GM21360 (cell line): Measurements from ENCODE around the gene SYK.
"Not testable (repeated sequence)": the region's sequence is repeated elsewhere in the genome, so short reads cannot be mapped to it uniquely, and the experiment has no call there.

Source experiments
- ATAC-seq: cut with Tn5 transposase; IDR thresholded peaks from one replicate; pipeline ENCODE4 v1.9.1; 2021; ENCODE audit warnings: mild to moderate bottlenecking, moderate library complexity; ENCODE audit not compliant: unreplicated experiment

Gene SYK

GRCh38 chr9:90795084-90795483 lies 6.5 kb upstream of the SYK start:
- no peak for ATAC-seq

GRCh38 chr9:90795871-90796317 lies 5.7 kb upstream of the SYK start:
- ATAC-seq: no peak

GRCh38 chr9:90799271-90799852 lies 2.3 kb upstream of the SYK start:
- ATAC-seq: no peak

GRCh38 chr9:90801973-90802322 lies 329 bp downstream of the SYK start:
- ATAC-seq: no peak

GRCh38 chr9:90802386-90802985 lies 867 bp downstream of the SYK start:
- ATAC-seq: no peak

GRCh38 chr9:90803860-90804593 lies 2.4 kb downstream of the SYK start:
- ATAC-seq: no peak

GRCh38 chr9:90805006-90805996 lies 3.7 kb downstream of the SYK start:
- no peak for ATAC-seq

- no peak for ATAC-seq
Measured at GRCh38 chr9:90807006-90807405, 5.4 kb downstream of the SYK start.

- no peak for ATAC-seq
Measured at GRCh38 chr9:90808398-90808797, 6.8 kb downstream of the SYK start.

GRCh38 chr9:90808890-90809685 lies 7.5 kb downstream of the SYK start:
- no peak for ATAC-seq

GRCh38 chr9:90810691-90811090 lies 9.1 kb downstream of the SYK start:
- ATAC-seq: no peak

- ATAC-seq: no peak
Measured at GRCh38 chr9:90813046-90813445, 11.4 kb downstream of the SYK start.

GRCh38 chr9:90813523-90813922 lies 11.9 kb downstream of the SYK start:
- ATAC-seq: no peak

GRCh38 chr9:90814355-90814754 lies 12.7 kb downstream of the SYK start:
- ATAC-seq: no peak

GRCh38 chr9:90815183-90815943 lies 13.7 kb downstream of the SYK start:
- ATAC-seq: no peak

GRCh38 chr9:90815944-90816357 lies 14.3 kb downstream of the SYK start:
- ATAC-seq: no peak

- no peak for ATAC-seq
Measured at GRCh38 chr9:90816690-90817089, 15.1 kb downstream of the SYK start.

- ATAC-seq: no peak
Measured at GRCh38 chr9:90818279-90818678, 16.7 kb downstream of the SYK start.

GRCh38 chr9:90820406-90820805 lies 18.8 kb downstream of the SYK start:
- not testable (repeated sequence) for ATAC-seq

GRCh38 chr9:90821236-90821635 lies 19.6 kb downstream of the SYK start:
- ATAC-seq: not testable (repeated sequence)
